GM23338 (cell line): Measurements from ENCODE around the gene DDRGK1. TPM values are rescaled to one million over a fixed set of nuclear protein-coding genes. Genes with fewer than 3 reads are reported as not detected.

Source experiments
- ATAC-seq: fragments of 200-7000 bp; cut with Tn5 transposase; 3 replicates; pipeline ENCODE4 v1.9.1; 2020
- DNase-seq: peaks from one replicate; pipeline ENCODE4 v3.0.0-alpha.2; 2015; ENCODE audit warnings: low spot score
- H2AFZ ChIP-seq: fragments of 200-600 bp; sonication (generic); 2 replicates; pipeline ENCODE4 v1.8.0; 2016; ENCODE audit warnings: antibody characterized with exemption, mild to moderate bottlenecking, moderate library complexity
- H3F3A ChIP-seq: fragments of 200-600 bp; sonication (generic); replicated peaks from 2 replicates; pipeline ENCODE4 v1.8.0; 2017; ENCODE audit warnings: antibody characterized with exemption, mixed run types, low read depth
- H3K27ac ChIP-seq: fragments of 200-600 bp; sonication (generic); 2 replicates; pipeline ENCODE4 v1.6.1; 2016; ENCODE audit warnings: low read depth
- H3K27me3 ChIP-seq: fragments of 200-600 bp; sonication (generic); 2 replicates; pipeline ENCODE4 v1.8.0; 2016; ENCODE audit warnings: mild to moderate bottlenecking, mixed run types, moderate library complexity; ENCODE audit not compliant: insufficient read depth
- H3K36me3 ChIP-seq: fragments of 200-600 bp; sonication (generic); 2 replicates; pipeline ENCODE4 v1.8.0; 2016; ENCODE audit warnings: mild to moderate bottlenecking; ENCODE audit not compliant: insufficient read depth
- H3K4me1 ChIP-seq: fragments of 200-600 bp; sonication (generic); 2 replicates; pipeline ENCODE4 v1.8.0; 2016; ENCODE audit warnings: mild to moderate bottlenecking, moderate library complexity; ENCODE audit not compliant: insufficient read depth
- H3K4me2 ChIP-seq: fragments of 200-600 bp; sonication (generic); 2 replicates; pipeline ENCODE4 v1.7.1; 2017; ENCODE audit warnings: mixed run types
- H3K4me3 ChIP-seq: fragments of 200-600 bp; sonication (generic); 2 replicates; pipeline ENCODE4 v1.6.1; 2016; ENCODE audit warnings: mixed run types
- H3K79me2 ChIP-seq: fragments of 200-600 bp; sonication (generic); replicated peaks from 2 replicates; pipeline ENCODE4 v1.8.0; 2017; ENCODE audit warnings: mild to moderate bottlenecking; ENCODE audit not compliant: insufficient read depth
- H3K9me2 ChIP-seq: fragments of 200-600 bp; sonication (generic); 2 replicates; pipeline ENCODE4 v1.8.0; 2017; ENCODE audit not compliant: insufficient read depth
- H4K20me1 ChIP-seq: fragments of 200-600 bp; sonication (generic); replicated peaks from 2 replicates; pipeline ENCODE4 v1.8.0; 2017; ENCODE audit warnings: mild to moderate bottlenecking; ENCODE audit not compliant: insufficient read depth
- H3K27ac Mint-ChIP-seq: 2 replicates; pipeline ENCODE4 v1.8.0; 2020; ENCODE audit warnings: inconsistent platforms, mild to moderate bottlenecking, moderate library complexity, mixed read lengths
- H3K27me3 Mint-ChIP-seq: 3 replicates; pipeline ENCODE4 v1.8.0; 2022; ENCODE audit warnings: low read depth, mild to moderate bottlenecking, moderate library complexity, mixed read lengths, inconsistent platforms; ENCODE audit not compliant: insufficient read depth, poor library complexity
- H3K36me3 Mint-ChIP-seq: 3 replicates; pipeline ENCODE4 v1.8.0; 2021; ENCODE audit warnings: low read depth, mild to moderate bottlenecking, inconsistent platforms, moderate library complexity, mixed read lengths
- H3K4me1 Mint-ChIP-seq: 3 replicates; pipeline ENCODE4 v1.8.0; 2020; ENCODE audit warnings: mild to moderate bottlenecking, inconsistent platforms, mixed read lengths
- H3K4me3 Mint-ChIP-seq: 3 replicates; pipeline ENCODE4 v1.8.0; 2021; ENCODE audit warnings: moderate library complexity, mild to moderate bottlenecking, inconsistent platforms, mixed read lengths
- H3K9me3 Mint-ChIP-seq: 3 replicates; pipeline ENCODE4 v1.8.0; 2020; ENCODE audit warnings: moderate library complexity, mild to moderate bottlenecking, inconsistent platforms, mixed read lengths
- CREB1 ChIP-seq: fragments of 250-450 bp; sonication (Bioruptor Pico); IDR thresholded peaks from 2 replicates; pipeline ENCODE4 v1.5.0; 2020; ENCODE audit warnings: low read depth, mild to moderate bottlenecking, moderate library complexity
- JUNB ChIP-seq: IDR thresholded peaks from one replicate; pipeline ENCODE4 v1.6.1; 2016; ENCODE audit warnings: antibody characterized with exemption; ENCODE audit not compliant: unreplicated experiment
- POLR2AphosphoS5 ChIP-seq: IDR thresholded peaks from 2 replicates; pipeline ENCODE4 v1.6.1; 2016; ENCODE audit warnings: antibody characterized with exemption, low read depth
- polyA plus RNA-seq: library from polyadenylated mRNA; unstranded; fragments of >200 nt; fragmentation: Nextera tagmentation; extraction: Ambion mirVana; gene quantifications from 2 replicates; pipeline ENCODE4 v1.2.1, GENCODE V29; 2016
- total RNA-seq: library from RNA; depleted of rRNA; stranded (reverse); fragments of >200 nt; shearing (Covaris generic); gene quantifications from 2 replicates; pipeline ENCODE4 v1.2.3, GENCODE V29; 2014
- TF ChIP-seq, protein P1 (sequence below): fragments of 250-450 bp; sonication (Bioruptor Pico); IDR thresholded peaks from 2 replicates; pipeline ENCODE4 v1.5.0; 2020; ENCODE audit warnings: mild to moderate bottlenecking, moderate library complexity
- TF ChIP-seq, protein P2 (sequence below), 2 experiments: fragments of 200-600 bp in 1 of 2; sonication (generic) in 1 of 2; conservative IDR thresholded peaks; 2 replicates each; pipeline versions ENCODE4 v1.5.1 to v1.6.1; 2016 to 2017; ENCODE audit warnings: antibody characterized with exemption in 2 of 2, low read depth in 2 of 2, mild to moderate bottlenecking in 2 of 2, moderate library complexity in 1 of 2
- TF ChIP-seq, protein P3 (sequence below): IDR thresholded peaks from 2 replicates; pipeline ENCODE4 v1.6.1; 2016; ENCODE audit warnings: antibody characterized with exemption

Gene DDRGK1
- total and polyA plus RNA-seq, 2 experiments from 2014 or later: 44.0 to 45.5 TPM

GRCh38 chr20:3177746-3178485, 26.6 kb downstream of the DDRGK1 start (continued):
- TF ChIP-seq, protein P1, sequence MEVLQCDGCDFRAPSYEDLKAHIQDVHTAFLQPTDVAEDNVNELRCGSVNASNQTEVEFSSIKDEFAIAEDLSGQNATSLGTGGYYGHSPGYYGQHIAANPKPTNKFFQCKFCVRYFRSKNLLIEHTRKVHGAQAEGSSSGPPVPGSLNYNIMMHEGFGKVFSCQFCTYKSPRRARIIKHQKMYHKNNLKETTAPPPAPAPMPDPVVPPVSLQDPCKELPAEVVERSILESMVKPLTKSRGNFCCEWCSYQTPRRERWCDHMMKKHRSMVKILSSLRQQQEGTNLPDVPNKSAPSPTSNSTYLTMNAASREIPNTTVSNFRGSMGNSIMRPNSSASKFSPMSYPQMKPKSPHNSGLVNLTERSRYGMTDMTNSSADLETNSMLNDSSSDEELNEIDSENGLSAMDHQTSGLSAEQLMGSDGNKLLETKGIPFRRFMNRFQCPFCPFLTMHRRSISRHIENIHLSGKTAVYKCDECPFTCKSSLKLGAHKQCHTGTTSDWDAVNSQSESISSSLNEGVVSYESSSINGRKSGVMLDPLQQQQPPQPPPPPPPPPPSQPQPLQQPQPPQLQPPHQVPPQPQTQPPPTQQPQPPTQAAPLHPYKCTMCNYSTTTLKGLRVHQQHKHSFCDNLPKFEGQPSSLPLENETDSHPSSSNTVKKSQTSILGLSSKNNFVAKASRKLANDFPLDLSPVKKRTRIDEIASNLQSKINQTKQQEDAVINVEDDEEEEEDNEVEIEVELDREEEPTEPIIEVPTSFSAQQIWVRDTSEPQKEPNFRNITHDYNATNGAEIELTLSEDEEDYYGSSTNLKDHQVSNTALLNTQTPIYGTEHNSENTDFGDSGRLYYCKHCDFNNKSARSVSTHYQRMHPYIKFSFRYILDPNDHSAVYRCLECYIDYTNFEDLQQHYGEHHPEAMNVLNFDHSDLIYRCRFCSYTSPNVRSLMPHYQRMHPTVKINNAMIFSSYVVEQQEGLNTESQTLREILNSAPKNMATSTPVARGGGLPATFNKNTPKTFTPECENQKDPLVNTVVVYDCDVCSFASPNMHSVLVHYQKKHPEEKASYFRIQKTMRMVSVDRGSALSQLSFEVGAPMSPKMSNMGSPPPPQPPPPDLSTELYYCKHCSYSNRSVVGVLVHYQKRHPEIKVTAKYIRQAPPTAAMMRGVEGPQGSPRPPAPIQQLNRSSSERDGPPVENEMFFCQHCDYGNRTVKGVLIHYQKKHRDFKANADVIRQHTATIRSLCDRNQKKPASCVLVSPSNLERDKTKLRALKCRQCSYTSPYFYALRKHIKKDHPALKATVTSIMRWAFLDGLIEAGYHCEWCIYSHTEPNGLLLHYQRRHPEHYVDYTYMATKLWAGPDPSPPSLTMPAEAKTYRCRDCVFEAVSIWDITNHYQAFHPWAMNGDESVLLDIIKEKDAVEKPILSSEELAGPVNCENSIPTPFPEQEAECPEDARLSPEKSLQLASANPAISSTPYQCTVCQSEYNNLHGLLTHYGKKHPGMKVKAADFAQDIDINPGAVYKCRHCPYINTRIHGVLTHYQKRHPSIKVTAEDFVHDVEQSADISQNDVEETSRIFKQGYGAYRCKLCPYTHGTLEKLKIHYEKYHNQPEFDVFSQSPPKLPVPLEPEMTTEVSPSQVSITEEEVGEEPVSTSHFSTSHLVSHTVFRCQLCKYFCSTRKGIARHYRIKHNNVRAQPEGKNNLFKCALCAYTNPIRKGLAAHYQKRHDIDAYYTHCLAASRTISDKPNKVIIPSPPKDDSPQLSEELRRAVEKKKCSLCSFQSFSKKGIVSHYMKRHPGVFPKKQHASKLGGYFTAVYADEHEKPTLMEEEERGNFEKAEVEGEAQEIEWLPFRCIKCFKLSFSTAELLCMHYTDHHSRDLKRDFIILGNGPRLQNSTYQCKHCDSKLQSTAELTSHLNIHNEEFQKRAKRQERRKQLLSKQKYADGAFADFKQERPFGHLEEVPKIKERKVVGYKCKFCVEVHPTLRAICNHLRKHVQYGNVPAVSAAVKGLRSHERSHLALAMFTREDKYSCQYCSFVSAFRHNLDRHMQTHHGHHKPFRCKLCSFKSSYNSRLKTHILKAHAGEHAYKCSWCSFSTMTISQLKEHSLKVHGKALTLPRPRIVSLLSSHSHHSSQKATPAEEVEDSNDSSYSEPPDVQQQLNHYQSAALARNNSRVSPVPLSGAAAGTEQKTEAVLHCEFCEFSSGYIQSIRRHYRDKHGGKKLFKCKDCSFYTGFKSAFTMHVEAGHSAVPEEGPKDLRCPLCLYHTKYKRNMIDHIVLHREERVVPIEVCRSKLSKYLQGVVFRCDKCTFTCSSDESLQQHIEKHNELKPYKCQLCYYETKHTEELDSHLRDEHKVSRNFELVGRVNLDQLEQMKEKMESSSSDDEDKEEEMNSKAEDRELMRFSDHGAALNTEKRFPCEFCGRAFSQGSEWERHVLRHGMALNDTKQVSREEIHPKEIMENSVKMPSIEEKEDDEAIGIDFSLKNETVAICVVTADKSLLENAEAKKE (CRISPR knock-in tag): no peak

DNA sequence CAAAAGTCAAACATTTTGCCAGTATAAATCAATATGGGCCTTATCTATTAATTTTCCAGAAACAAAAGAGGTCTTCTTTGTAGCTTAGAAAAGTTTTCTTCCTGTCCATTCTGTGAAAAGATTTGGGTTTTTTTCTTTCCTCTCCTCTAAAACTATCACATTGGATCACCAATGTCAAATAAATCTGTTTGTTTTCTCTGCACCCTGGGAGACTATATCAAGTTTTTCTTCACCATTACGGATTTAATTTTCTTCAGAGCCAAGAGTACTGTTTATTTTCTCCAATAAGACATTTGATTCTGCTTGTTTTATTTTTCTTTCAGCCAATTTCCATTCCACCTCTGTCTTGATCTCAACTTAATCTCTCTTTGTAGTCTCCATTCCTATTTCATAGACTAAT, 29.2 kb downstream of the DDRGK1 start:
- peak overlapping the region; percentile 6; the same call in 1 of the 2 replicates for H3K27ac Mint-ChIP-seq
- TF ChIP-seq POLR2AphosphoS5: no peak
- TF ChIP-seq, protein P2, sequence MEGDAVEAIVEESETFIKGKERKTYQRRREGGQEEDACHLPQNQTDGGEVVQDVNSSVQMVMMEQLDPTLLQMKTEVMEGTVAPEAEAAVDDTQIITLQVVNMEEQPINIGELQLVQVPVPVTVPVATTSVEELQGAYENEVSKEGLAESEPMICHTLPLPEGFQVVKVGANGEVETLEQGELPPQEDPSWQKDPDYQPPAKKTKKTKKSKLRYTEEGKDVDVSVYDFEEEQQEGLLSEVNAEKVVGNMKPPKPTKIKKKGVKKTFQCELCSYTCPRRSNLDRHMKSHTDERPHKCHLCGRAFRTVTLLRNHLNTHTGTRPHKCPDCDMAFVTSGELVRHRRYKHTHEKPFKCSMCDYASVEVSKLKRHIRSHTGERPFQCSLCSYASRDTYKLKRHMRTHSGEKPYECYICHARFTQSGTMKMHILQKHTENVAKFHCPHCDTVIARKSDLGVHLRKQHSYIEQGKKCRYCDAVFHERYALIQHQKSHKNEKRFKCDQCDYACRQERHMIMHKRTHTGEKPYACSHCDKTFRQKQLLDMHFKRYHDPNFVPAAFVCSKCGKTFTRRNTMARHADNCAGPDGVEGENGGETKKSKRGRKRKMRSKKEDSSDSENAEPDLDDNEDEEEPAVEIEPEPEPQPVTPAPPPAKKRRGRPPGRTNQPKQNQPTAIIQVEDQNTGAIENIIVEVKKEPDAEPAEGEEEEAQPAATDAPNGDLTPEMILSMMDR (conservative IDR thresholded peaks at IDR 0.05; ENCODE audit: low read depth in 2 of 2): no peak
- no peak for TF ChIP-seq JUNB
- TF ChIP-seq CREB1 (CRISPR knock-in tag): no peak
- TF ChIP-seq, protein P3, sequence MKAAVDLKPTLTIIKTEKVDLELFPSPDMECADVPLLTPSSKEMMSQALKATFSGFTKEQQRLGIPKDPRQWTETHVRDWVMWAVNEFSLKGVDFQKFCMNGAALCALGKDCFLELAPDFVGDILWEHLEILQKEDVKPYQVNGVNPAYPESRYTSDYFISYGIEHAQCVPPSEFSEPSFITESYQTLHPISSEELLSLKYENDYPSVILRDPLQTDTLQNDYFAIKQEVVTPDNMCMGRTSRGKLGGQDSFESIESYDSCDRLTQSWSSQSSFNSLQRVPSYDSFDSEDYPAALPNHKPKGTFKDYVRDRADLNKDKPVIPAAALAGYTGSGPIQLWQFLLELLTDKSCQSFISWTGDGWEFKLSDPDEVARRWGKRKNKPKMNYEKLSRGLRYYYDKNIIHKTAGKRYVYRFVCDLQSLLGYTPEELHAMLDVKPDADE: no peak

More for the DNA sequence above, 29.2 kb downstream of the DDRGK1 start:
- Histone ChIP-seq H3F3A (0 out of 2 replicates have a peak, but pooled peaks cover 6% of the 10 kb centered on the region), H3K27me3 (no peaks in the 10 kb centered on the region), H3K4me3 (peak overlapping the region; percentile 73), H3K36me3 (no peaks in the 10 kb centered on the region), H3K27ac (peak overlapping the region; percentile 47; the same call in 1 of the 2 replicates), H3K9me2 (no peaks in the 10 kb centered on the region), H2AFZ (no peak overlapping the region), H4K20me1 (peaks cover 3% of the 10 kb centered on the region; the same call in 1 of the 2 replicates), H3K4me2 (peak overlapping the region; percentile 85), H3K79me2 (peaks cover 15% of the 10 kb centered on the region), H3K4me1 (peaks cover 18% of the 10 kb centered on the region; the same call in 1 of the 2 replicates)
- DNase-seq (no peak), ATAC-seq (no peak)
- H3K36me3 Mint-ChIP-seq: peaks cover 3% of the 10 kb centered on the region; the same call in 1 of the 3 replicates
- no peaks in the 10 kb centered on the region; the same call in 2 of the 3 replicates for H3K9me3 Mint-ChIP-seq
- peaks cover 32% of the 10 kb centered on the region for H3K4me1 Mint-ChIP-seq
- H3K27me3 Mint-ChIP-seq: peaks cover 9% of the 10 kb centered on the region
- peak overlapping the region; percentile 85 for H3K4me3 Mint-ChIP-seq
